Measurements from ENCODE around the gene GIPC3. TPM values are rescaled to one million over a fixed set of nuclear protein-coding genes. Genes with fewer than 3 reads are reported as not detected.
A peak's percentile ranks its signal among the peaks of the same experiment; 100 is the strongest.

The GIPC3 gene
- total RNA-seq, 2 donors from 2014 or later: 0.78 to 0.99 TPM

DNA sequence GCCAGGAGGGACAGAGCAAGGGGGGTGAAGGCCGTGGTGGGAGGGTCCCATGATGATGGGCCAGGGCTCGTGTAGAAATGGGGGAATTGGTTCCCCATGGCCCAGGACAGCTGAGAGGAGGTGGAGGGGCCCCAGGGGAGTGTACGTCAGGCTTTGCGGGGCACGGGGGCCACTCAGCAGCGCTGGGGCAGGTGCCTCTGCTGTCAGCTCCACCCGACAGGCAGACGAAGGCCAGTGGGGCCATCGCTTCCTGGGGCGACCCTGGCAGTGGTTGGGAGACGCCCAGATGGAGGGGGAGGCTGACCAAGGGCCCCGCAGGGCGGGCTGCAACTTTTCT lies 48.2 kb upstream of the GIPC3 start:
- no peak overlapping the region for H3K27ac ChIP-seq
- 76 to 94% methylated on average over 3 to 13 of the region's 13 CpGs for WGBS, 2 donors

GRCh38 chr19:3537438-3538240 lies 47.6 kb upstream of the GIPC3 start:
- DNase-seq: no peak
- 80 to 86% methylated on average over 20 to 21 of the region's 22 CpGs for WGBS, 2 donors
- H3K36me3 ChIP-seq (replicated peaks in 1 of 2; ENCODE audit: insufficient read depth in 1 of 2, low read depth in 2 of 2): peaks cover 0 to 13% of the 10 kb centered on the region in 2 donors
- TF ChIP-seq, protein P1, sequence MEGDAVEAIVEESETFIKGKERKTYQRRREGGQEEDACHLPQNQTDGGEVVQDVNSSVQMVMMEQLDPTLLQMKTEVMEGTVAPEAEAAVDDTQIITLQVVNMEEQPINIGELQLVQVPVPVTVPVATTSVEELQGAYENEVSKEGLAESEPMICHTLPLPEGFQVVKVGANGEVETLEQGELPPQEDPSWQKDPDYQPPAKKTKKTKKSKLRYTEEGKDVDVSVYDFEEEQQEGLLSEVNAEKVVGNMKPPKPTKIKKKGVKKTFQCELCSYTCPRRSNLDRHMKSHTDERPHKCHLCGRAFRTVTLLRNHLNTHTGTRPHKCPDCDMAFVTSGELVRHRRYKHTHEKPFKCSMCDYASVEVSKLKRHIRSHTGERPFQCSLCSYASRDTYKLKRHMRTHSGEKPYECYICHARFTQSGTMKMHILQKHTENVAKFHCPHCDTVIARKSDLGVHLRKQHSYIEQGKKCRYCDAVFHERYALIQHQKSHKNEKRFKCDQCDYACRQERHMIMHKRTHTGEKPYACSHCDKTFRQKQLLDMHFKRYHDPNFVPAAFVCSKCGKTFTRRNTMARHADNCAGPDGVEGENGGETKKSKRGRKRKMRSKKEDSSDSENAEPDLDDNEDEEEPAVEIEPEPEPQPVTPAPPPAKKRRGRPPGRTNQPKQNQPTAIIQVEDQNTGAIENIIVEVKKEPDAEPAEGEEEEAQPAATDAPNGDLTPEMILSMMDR (IDR thresholded peaks at IDR 0.05): no peak
- TF ChIP-seq POLR2A (IDR thresholded peaks at IDR 0.05): peak in 1 of 3 donors; percentile 14
- no peaks in the 10 kb centered on the region for H3K27me3 ChIP-seq
- H3K9me3 ChIP-seq: no peaks in the 10 kb centered on the region
- H3K4me1 ChIP-seq: no peaks in the 10 kb centered on the region
- intact Hi-C loops (cut with DNase I): no loop called here
- ATAC-seq: no peak
- no peak overlapping the region for H3K27ac ChIP-seq
- no peak overlapping the region for H3K4me3 ChIP-seq

More for the DNA sequence above, 48.2 kb upstream of the GIPC3 start:
- H3K27me3 ChIP-seq: no peaks in the 10 kb centered on the region
- peaks cover 0 to 15% of the 10 kb centered on the region in 2 donors for H3K36me3 ChIP-seq (replicated peaks in 1 of 2; ENCODE audit: insufficient read depth in 1 of 2, low read depth in 2 of 2)
- H3K4me3 ChIP-seq: no peak overlapping the region
- H3K9me3 ChIP-seq: no peaks in the 10 kb centered on the region
- DNase-seq (no peak), ATAC-seq (no peak)
- TF ChIP-seq, protein P1 (IDR thresholded peaks at IDR 0.05): no peak
- no peak for TF ChIP-seq POLR2A (IDR thresholded peaks at IDR 0.05)
- no peaks in the 10 kb centered on the region for H3K4me1 ChIP-seq
- intact Hi-C loops (cut with DNase I): no loop called here

- Histone ChIP-seq H3K9me3 (no peaks in the 10 kb centered on the region), H3K36me3 (replicated peaks in 1 of 2; ENCODE audit: insufficient read depth in 1 of 2, low read depth in 2 of 2) (peaks cover 0 to 13% of the 10 kb centered on the region in 2 donors), H3K27ac (no peak overlapping the region), H3K27me3 (no peaks in the 10 kb centered on the region), H3K4me1 (no peaks in the 10 kb centered on the region), H3K4me3 (no peak overlapping the region)
- WGBS, 2 donors: 75 to 79% methylated on average over 17 of the region's 25 CpGs
- ATAC-seq (no peak), DNase-seq (no peak)
- intact Hi-C loops (cut with DNase I): no loop called here
- no peak for TF ChIP-seq POLR2A (IDR thresholded peaks at IDR 0.05)
- TF ChIP-seq, protein P1 (IDR thresholded peaks at IDR 0.05): no peak
These were observed 46.9 kb upstream of the GIPC3 start for GRCh38 chr19:3538258-3538929.

GRCh38 chr19:3538965-3539755 lies 46.1 kb upstream of the GIPC3 start, which contains the start of gene TEKTIP1:
Gene TEKTIP1, plus strand, starts transcription at chr19:3539174. Its CDS starts 4 bp downstream, at chr19:3539178.
- peaks cover 0 to 8% of the 10 kb centered on the region in 2 donors for H3K36me3 ChIP-seq (replicated peaks in 1 of 2; ENCODE audit: insufficient read depth in 1 of 2, low read depth in 2 of 2)
- no peaks in the 10 kb centered on the region for H3K27me3 ChIP-seq
- H3K4me3 ChIP-seq: no peak within 1 kb of the TSS
- no peaks in the 10 kb centered on the region for H3K4me1 ChIP-seq
- TF ChIP-seq, protein P1 (IDR thresholded peaks at IDR 0.05): no peak
- no peak for TF ChIP-seq POLR2A (IDR thresholded peaks at IDR 0.05)
- H3K27ac ChIP-seq: no peak within 1 kb of the TSS
- DNase-seq: no peak
- 68 to 71% methylated on average over 13 to 27 of the region's 28 CpGs for WGBS, 2 donors
- H3K9me3 ChIP-seq: no peaks in the 10 kb centered on the region
- no peak for ATAC-seq
- intact Hi-C loops (cut with DNase I): no loop called here

Data from body of pancreas (tissue), 4 donors.